HG02884 (cell line): ENCODE measurements around the gene NCR1.
"Not testable (repeated sequence)": the region's sequence is repeated elsewhere in the genome, so short reads cannot be mapped to it uniquely, and the experiment has no call there.

Experiments used
- ATAC-seq: cut with Tn5 transposase; IDR thresholded peaks from one replicate; pipeline ENCODE4 v1.9.1; 2021; ENCODE audit warnings: mild to moderate bottlenecking, moderate library complexity; ENCODE audit not compliant: unreplicated experiment

The NCR1 gene

DNA sequence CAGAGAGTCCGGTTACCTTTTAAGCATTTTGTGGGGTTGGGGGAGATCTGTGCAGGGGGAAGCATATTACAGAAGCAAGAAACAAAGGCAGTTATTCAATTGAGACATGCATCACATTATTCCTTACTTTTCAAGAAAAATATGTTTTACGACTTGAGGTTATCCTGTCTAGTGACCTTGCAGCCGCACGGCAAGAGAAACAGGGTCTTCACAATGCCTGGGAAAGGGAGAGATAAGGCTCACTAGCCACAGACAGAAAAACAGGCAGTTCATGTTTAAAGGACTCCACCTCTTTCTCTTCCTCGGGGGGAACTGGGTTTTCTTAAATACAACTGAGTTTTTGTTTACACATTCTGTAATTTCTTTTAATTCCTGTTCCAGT, 536 bp upstream of the NCR1 start:
- ATAC-seq: no peak

DNA sequence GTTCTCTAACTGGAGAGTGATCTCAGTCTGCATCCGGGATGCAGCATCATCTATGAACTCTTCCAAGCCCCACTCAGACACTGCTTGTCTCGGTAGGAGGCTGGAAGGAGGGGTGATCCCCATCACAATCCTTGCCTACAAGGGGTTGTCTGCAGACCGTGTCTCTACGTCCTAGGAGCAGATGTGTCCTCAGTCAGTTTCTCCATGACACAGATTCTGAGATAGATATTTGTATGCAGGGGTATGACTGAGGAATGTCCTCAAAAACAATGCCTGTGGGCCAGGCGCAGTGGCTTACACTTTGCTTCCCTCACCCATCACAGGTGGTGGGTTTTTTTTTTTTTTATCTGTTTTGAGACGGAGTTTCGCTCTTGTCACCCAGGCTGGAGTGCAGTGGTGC, 871 bp downstream of the NCR1 start:
- no peak for ATAC-seq

DNA sequence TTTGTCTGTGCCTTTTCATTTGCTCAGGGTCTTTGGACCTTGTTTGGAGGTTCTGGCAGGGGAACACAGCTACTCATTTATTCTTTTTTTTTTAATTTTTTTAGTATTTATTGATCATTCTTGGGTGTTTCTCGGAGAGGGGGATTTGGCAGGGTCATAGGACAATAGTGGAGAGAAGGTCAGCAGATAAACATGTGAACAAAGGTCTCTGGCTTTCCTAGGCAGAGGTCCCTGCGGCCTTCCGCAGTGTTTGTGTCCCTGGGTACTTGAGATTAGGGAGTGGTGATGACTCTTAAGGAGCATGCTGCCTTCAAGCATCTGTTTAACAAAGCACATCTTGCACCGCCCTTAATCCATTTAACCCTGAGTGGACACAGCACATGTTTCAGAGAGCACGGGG, 2.0 kb downstream of the NCR1 start:
- not testable (repeated sequence) for ATAC-seq

DNA sequence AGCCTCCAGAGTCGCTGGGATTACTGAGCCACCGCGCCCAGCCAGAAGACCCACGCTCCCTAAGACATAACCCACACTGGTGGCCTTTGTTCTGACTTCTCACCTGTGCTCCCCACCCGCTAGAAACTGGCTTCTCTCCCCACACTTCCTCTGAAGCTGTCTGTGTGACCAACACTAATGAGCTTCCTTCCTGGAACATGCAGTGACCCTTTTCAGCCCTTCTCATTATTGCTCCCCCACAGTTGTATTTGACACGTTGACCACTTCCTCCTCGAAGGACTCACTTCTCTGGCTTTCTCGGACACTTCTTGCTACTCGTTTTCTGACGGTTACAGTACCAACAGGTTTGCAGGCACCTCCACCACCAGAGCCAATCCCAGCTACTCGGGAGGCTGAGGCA, 10.9 kb downstream of the NCR1 start:
- no peak for ATAC-seq

DNA sequence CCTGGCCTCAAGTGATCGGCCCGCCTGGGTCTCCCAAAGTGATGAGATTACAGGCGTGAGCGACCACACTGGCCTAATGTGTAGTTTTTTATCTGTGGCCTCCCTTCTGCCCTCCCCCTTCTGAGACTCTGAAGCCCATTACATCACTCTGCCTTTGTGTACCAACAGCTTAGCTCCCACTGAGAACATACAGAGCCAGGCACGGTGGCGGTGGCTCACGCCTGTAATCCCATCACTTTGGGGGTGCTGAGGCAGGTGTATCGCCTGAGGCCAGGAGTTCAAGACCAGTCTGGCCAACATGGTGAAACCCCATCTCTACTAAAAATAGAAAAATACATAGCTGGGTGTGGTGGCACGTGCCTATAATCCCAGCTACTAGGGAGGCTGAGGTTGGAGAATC, 12.6 kb downstream of the NCR1 start:
- no peak for ATAC-seq

DNA sequence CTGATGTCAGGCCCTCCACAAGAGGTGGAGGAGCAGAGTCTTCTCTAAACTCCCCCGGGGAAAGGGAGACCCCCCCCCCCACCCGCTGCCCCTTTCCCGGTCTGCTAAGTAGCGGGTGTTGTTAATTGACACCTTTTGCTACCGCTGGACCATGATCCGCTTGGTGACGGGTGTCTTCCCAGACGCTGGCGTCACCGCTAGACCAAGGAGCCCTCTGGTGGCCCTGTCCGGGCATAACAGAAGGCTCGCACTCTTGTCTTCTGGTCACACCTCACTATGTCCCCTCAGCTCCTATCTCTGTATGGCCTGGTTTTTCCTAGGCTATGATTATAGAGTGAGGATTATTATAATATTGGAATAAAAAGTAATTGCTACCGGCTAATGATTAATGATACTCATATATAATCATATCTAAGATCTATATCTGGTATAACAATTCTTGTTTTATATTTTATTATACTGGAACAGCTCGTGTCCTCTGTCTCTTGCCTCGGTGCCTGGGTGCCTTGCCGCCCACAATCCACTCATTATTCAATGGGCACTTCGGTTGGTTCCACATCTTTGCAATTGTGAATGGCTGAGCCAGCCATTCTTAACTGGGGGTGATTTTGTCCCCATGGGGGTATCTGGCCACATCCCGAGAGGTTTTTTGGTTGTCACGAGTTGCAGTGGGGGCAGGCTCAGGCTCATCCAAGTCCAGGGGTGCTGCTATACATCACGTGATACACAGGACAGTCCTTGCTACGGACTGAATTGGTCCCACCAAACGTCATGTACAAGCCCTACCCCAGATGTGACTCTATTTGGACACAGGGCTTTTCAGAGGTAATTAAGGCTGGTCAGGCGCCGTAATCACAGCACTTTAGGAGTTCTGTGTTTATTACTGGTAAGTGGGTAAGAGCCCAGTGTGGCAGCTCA, 14.0 kb downstream of the NCR1 start:
- ATAC-seq: not testable (repeated sequence)

DNA sequence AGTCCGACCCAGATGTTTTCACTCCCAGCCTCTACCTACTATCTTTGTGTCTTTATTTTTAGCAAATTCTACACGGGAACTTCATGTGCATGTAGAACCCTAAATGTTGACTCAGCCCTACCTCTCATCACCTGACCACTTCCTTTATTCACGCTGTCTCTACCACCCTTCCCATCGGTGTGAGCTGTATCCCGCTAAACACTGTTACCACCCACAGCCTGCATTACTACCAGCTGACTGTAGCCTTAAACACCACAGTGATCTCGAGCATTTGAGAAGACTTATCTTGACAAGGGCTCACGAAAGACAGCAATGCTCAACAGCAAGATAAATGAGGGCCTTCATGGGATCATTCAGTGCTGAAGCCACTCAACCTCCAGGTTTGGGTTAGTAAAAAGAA, 15.1 kb downstream of the NCR1 start:
- ATAC-seq: no peak

DNA sequence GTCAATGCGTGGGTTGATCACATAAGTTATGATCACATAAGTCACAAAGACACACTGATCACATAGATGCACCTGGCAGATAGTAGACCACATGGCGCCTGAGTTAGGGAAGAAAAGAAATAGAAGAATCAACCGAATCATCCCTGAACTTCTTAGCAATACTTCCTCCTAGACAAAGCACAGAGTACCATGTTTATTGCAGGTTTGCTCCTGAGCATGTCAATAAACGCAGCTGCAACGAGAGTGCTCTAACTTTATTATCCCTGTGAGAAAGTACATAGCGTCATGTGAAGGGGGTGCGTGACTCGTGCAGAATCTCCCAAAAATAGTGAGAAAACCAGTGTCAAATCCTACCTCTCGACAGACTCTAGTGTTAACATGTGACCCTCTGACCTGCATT, 17.3 kb downstream of the NCR1 start:
- no peak for ATAC-seq

DNA sequence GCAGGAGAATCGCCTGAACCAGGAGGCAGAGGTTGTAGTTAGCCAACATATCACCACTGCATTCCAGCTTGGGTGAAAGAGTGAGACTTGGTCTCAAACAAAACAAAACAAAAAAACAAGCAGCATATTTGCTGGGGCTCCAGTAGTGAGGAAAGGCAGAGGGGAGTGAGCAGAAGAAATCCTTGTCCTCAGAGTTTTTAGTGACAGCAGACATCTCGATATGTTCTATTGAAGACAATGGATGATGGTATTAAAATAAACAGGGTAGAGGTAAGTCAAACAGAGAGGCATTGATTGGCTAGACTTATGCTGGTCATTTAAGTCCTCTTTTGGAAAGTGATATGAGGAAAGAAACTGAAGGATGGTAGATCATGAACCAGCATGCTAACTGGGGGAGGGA, 22.4 kb downstream of the NCR1 start:
- ATAC-seq: no peak

DNA sequence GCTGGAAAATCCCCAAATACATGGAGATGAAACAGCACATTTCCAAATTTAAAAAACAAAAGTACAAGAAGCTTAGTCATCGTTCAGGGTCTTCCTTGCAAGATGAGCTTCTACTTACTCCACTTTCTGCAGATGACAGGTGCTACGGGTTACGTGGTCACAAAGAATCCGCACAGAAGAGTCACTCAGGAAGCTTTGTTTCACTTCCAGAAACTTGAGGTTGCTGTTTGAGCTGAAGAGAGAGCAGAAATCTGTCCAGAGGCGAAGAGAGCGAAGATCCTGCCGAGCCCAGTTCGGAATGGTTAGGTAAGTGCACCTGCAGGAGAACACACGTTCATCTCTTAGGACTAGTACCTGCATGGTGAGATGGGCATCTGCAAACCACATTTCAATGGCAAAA, 32.0 kb downstream of the NCR1 start:
- peak; percentile 62 for ATAC-seq

DNA sequence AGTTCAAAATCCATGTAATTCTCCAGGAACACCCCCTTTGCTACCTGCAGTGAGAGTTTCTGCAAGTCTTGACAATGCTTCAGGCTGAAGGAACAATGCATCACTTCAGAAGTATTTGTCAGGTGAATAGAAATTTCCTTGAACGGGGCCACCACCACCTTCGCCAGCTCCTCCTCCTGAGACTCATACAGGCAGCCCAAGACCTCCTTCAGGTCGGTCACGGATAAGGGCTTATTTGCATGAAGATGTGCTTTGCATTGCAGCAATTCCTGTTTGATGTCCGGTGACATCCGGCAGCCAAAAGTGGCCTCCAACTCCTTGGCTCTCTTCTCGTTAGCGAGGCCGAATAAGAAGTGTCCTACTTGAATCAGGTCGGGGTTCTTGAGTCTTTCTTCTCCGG, 33.0 kb downstream of the NCR1 start:
- no peak for ATAC-seq

DNA sequence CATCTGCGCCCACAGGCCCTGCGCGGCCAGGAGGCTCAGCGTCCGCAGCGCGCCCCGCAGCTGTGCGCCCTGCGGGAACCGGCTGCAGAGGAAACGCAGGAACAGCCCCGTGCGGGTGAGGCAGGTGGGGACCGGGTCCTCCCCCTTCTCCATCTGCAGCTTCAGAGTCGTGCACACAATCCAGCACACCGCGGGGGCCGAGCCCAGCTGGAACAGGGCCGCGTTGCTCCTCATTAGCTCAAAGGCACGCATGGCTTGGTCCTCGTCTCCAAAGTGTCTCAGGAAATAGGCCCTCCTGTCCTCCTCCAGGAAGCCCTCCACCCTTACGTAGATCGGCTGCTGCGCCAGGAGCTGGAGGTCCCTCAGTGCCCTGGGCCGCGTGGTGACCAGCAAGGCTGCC, 33.6 kb downstream of the NCR1 start:
- ATAC-seq: not testable (repeated sequence)

DNA sequence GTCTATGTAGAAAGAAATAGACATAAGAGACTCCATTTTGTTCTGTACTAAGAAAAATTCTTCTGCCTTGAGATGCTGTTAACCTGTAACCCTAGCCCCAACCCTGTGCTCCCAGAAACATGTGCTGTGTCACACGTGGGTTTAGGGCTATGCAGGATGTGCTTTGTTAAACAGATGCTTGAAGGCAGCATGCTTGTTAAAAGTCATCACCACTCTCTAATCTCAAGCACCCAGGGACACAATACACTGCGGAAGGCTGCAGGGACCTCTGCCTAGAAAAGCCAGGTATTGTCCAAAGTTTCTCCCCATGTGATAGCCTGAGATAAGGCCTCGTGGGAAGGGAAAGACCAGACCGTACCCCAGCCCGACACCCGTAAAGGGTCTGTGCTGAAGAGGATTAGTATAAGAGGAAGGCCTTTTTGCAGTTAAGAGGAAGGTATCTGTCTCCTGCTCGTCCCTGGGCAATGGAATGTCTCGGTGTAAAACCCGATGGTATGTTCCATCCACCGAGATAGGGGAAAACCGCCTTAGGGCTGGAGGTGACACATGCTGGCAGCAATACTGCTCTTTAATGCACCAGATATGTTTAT, 37.9 kb downstream of the NCR1 start:
- ATAC-seq: not testable (repeated sequence)

DNA sequence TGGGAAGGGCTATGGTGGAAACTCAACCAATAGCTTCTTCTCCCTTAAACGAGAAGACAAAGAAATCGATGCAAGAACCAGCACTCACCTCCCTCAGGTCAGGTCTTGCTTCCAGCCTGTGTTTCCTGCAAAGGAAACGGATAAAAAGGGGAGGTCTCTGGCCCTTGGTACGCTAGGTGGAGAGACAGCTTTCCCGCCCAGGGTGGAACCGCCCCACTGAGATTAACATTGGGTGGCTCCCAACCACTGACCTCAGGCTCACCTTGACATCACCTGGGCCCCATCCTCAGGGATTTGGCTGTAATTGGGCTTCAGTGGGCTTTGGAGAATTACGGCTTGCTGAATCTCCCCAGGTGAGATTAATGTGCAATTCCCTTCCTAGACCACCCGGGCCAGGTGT, 41.4 kb downstream of the NCR1 start, which contains the start of gene NLRP7:
Gene NLRP7 (minus strand): TSS at position 150 of the 400 bp plus-strand sequence.
- ATAC-seq: no peak

DNA sequence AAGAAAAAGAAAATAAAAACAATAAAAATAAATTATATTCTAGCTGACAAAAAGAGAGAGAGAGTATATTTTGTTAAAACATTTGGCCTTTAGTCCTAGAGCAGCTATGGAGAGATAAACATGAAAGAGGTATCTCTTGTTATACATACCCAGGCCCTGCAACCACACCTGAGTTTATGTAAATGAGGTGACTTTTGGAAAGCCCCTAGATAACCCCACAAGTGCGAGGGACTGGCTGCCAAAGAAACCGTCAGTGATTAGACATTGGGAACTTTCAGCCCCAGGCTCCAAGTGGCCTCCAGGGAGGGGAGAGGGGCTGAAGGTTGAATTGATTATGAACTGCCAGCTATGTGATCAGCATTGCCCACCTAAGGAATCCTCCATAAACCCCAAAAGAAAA, 43.5 kb downstream of the NCR1 start:
- no peak for ATAC-seq

DNA sequence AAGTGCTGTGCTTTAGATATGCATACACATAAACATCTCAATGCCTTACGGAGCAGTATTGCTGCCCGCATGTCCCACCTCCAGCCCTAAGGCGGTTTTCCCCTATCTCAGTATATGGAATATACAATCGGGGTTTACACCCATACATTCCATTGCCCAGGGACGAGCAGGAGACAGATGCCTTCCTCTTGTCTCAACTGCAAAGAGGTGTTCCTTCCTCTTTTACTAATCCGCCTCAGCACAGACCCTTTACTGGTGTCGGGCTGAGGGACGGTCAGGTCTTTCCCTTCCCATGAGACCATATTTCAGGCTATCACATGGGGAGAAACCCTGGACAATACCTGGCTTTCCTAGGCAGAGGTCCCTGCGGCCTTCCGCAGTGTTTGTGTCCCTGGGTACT, 44.6 kb downstream of the NCR1 start:
- ATAC-seq: not testable (repeated sequence)

DNA sequence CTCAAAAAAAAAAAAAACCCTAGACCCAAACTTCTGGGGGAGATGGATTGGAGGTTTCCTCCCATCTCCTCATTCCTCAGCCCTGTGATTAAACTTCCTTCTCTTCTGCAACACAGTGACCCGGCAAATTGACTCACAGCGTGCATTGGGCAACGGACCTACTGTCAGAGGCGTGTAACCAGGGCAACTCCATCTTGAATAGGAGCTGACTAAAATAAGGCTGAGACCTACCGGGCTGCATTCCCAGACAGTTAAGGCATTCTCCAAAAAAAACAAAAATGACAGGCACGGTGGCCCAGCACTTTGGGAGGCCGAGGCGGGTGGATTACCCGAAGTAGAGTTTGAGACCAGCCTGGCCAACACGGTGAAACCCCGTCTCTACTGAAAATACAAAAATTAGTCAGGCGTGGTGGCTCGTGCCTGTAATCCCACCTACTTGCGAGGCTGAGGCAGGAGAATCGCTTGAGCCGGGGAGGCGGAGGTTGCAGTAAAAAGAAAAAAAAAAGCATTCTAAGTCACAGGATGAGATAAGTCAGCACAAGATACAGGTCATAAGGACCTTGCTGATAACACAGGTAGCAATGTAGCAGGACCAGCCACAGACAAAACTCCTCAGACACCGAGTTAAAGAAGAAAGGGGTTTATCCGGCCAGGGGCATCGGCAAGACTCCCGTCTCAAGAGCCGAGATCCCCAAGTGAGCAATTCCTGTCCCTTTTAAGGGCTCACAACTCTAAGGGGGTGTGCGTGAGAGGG, 46.8 kb downstream of the NCR1 start:
- no peak for ATAC-seq

DNA sequence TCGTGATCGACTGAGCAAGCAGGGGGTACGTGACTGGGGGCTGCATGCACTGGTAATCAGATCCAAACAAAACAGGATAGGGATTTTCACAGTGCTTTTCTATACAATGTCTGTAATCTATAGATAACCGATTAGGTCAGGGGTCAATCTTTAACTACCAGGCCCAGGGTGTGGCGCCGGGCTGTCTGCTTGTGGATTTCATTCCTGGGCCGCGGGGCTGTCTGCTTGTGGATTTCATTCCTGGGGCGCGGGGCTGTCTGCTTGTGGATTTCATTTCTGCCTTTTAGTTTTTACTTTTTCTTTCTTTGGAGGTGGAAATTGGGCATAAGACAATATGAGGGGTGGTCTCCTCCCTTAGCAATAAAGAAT, 47.4 kb downstream of the NCR1 start:
- ATAC-seq: not testable (repeated sequence)

DNA sequence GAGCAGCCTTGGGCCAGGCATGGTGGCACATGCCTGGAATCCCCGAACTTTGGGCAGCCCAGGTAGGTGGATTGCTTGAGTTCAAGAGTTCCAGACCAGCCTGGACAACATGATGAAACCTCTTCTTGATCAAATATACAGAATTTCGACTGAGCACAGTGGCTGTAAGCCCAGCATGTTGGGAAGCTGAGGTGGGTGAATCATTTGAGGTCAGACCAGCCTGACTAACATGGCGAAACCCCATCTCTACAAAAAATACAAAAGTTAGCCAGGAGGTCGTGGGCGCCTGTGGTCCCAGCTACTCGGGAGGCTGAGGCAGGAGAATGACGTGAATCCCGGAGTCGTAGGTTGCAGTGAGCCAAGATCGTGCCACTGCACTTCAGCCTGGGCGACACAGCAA, 49.4 kb downstream of the NCR1 start:
- no peak for ATAC-seq

DNA sequence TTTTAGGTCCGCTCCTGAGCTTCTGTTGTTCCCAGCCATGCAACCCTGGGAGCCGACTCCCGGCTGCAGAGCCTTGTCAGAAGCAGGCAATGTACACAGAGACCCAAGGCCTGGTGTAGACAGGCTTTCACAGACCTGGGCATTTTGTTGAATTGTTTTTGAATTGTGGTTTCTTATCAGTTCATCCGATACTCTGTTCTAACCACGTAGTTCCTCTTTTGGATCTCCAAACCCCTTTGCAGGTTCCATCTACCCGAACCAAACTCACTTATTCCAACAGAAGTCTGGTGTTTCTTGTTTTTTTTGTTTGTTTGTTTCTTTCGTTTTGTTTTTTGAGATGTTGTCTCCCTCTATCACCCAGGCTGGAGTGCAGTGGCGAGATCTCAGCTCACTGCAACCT, 53.9 kb downstream of the NCR1 start:
- ATAC-seq: no peak
